ENCODE measurements around the gene POU2F1.

Gene POU2F1

DNA sequence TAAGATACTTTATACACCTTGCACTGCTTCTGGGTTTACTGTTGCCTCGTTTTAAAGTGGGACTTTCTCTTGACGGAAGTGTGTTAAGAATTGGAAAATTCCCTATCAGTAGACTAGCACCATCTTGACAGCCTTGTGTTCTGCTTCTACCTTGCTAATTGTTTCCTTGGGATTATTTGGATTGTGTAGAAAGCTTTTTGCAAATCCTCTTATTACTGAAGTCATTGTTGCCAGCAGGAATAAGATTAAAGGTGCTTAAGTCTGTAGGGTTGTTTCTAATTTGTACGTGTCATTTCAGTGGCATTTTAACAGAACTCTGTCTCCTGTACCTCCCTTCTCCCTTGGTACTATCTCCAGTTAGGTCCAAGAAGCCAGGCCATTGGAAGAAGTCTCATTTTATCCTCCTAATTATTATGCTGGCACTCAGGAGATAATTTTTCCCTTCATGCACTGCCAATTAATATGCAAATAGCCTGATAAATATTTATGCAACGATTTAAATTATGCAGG is 107.7 kb downstream of the POU2F1 start:
- no peak for DNase-seq (ENCODE audit: low read depth)
- peaks cover 9% of the 10 kb centered on the region for H3K9me3 ChIP-seq (ENCODE audit: control insufficient read depth, low read length)
- H3K27me3 ChIP-seq (replicated peaks; ENCODE audit: control insufficient read depth, insufficient read depth, low read length), result no peaks in the 10 kb centered on the region
- H3K4me3 ChIP-seq (ENCODE audit: low read length), result no peak overlapping the region
- H3K36me3 ChIP-seq (ENCODE audit: control insufficient read depth, insufficient read depth, low read length, severe bottlenecking), result peaks cover 6% of the 10 kb centered on the region
- no peak overlapping the region for H3K9ac ChIP-seq (ENCODE audit: low read length)
- H3K4me1 ChIP-seq (ENCODE audit: control insufficient read depth, insufficient read depth, low read length), result peaks cover 7% of the 10 kb centered on the region

DNA sequence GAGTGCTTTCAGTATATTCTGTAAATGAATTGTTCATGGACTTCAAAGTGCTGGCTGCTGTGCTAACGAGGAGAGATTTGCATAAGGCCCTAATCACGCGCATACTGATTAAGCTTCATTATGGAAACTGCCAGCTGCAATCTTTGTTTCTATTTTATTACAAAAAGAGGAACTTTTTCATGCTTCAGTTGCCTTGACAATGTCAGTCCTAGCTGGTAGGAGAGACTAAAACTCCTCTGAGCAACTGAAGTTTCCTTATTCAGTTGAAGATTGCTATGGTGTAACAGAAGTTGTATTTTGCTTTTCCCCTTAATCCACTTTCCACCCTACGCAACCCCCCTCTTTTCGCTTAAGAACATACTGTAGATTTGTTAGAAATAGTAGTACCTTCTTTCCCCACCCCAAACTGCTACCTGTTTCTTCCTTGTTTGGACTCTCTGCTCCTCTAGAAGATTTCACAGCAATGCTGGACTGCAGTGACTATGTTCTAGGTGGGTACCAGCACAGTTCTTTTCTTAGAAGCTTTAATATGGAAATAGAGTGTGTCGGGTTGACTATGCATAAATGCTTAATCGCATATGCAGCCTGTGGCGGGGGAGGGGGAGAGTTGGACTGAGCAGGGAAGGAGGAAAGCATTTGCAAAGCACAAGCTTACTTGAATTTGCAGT is 108.3 kb downstream of the POU2F1 start:
- no peak overlapping the region for H3K9ac ChIP-seq (ENCODE audit: low read length)
- peaks cover 2% of the 10 kb centered on the region for H3K36me3 ChIP-seq (ENCODE audit: control insufficient read depth, insufficient read depth, low read length, severe bottlenecking)
- H3K9me3 ChIP-seq (ENCODE audit: control insufficient read depth, low read length), result peaks cover 3% of the 10 kb centered on the region
- no peak for DNase-seq (ENCODE audit: low read depth)
- H3K4me1 ChIP-seq (ENCODE audit: control insufficient read depth, insufficient read depth, low read length), result peaks cover 7% of the 10 kb centered on the region
- no peak overlapping the region for H3K4me3 ChIP-seq (ENCODE audit: low read length)
- H3K27me3 ChIP-seq (replicated peaks; ENCODE audit: control insufficient read depth, insufficient read depth, low read length), result no peaks in the 10 kb centered on the region

DNA sequence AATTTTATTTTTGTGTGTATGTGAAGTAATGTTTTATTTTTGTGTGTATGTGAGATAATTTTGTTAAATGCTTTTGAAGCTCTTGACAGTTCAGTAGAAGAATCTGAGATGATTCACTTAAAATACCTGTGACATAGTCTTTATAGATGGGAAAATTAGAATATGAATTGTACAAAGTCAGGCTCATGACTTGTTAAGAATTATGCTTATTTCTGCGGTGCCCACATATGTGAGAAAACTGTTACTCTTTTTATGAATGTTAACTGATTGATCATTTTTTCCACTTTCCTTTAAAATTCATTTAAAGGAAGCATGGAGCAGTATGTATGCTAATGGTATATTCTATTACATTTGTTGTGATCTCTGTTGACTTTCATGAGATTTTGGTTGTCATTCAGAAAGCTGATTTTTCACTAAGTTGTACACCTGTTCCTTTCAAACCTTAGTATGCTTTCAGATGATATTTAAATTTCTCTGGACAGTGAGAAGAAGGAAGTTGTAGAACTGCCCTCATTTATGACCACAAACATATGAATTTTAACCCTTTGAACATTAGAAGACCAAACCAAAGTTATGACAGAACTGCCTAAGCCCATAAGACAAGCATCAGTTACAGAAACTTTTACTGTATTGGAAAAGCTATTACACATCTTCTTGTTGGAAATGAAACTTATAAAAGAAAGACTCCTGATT is 110.1 kb downstream of the POU2F1 start:
- Histone ChIP-seq H3K4me1 (ENCODE audit: control insufficient read depth, insufficient read depth, low read length) (peaks cover 7% of the 10 kb centered on the region), H3K9ac (ENCODE audit: low read length) (no peak overlapping the region), H3K9me3 (ENCODE audit: control insufficient read depth, low read length) (no peaks in the 10 kb centered on the region), H3K36me3 (ENCODE audit: control insufficient read depth, insufficient read depth, low read length, severe bottlenecking) (no peaks in the 10 kb centered on the region), H3K27me3 (replicated peaks; ENCODE audit: control insufficient read depth, insufficient read depth, low read length) (no peaks in the 10 kb centered on the region), H3K4me3 (ENCODE audit: low read length) (no peak overlapping the region)
- no peak for DNase-seq (ENCODE audit: low read depth)

DNA sequence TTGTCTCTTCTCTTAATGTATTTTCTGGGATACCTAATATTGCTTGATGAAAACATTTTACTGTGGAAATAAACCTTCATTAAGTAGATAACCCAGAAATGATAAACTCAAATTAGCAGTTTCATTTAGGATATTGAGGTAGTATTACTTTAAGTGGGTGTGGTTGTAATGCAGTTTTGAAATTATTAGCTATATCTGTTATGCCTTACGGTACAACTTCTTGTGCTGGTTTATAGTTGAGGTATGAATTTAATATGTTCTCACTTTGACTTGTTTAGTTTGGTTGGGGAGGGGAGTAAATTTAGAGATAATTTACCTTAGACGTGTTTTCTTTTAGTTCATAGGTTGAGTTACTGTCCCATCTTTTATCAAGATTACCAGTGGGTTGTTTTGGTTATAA is 111.0 kb downstream of the POU2F1 start:
- Histone ChIP-seq H3K9ac (ENCODE audit: low read length) (no peak overlapping the region), H3K27me3 (replicated peaks; ENCODE audit: control insufficient read depth, insufficient read depth, low read length) (no peaks in the 10 kb centered on the region), H3K4me1 (ENCODE audit: control insufficient read depth, insufficient read depth, low read length) (peaks cover 7% of the 10 kb centered on the region), H3K4me3 (ENCODE audit: low read length) (no peak overlapping the region), H3K9me3 (ENCODE audit: control insufficient read depth, low read length) (no peaks in the 10 kb centered on the region), H3K36me3 (ENCODE audit: control insufficient read depth, insufficient read depth, low read length, severe bottlenecking) (no peaks in the 10 kb centered on the region)
- no peak for DNase-seq (ENCODE audit: low read depth)

DNA sequence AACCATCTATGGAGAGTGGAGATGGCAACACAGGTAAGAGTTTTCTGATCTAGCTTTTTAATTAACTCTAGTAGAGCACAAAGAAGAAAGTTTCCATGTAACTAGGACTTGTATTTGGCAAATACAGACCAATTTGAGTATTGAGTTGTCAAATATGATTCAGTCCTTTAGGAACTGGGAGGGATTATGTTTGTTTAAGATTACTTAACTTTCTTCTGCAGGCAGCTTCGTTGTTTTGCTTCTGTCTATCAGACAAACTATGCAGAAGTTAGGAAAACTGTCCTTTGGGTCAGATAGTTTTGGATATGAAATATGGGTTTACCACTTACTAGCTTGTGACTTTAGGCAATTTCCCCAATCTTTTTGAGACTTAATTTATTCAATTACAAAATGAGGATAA is 111.8 kb downstream of the POU2F1 start:
- Histone ChIP-seq H3K9me3 (ENCODE audit: control insufficient read depth, low read length) (peaks cover 2% of the 10 kb centered on the region), H3K4me3 (ENCODE audit: low read length) (no peak overlapping the region), H3K4me1 (ENCODE audit: control insufficient read depth, insufficient read depth, low read length) (peaks cover 7% of the 10 kb centered on the region), H3K27me3 (replicated peaks; ENCODE audit: control insufficient read depth, insufficient read depth, low read length) (no peaks in the 10 kb centered on the region), H3K9ac (ENCODE audit: low read length) (no peak overlapping the region), H3K36me3 (ENCODE audit: control insufficient read depth, insufficient read depth, low read length, severe bottlenecking) (peaks cover 1% of the 10 kb centered on the region)
- peak; percentile 51 for DNase-seq (ENCODE audit: low read depth)

DNA sequence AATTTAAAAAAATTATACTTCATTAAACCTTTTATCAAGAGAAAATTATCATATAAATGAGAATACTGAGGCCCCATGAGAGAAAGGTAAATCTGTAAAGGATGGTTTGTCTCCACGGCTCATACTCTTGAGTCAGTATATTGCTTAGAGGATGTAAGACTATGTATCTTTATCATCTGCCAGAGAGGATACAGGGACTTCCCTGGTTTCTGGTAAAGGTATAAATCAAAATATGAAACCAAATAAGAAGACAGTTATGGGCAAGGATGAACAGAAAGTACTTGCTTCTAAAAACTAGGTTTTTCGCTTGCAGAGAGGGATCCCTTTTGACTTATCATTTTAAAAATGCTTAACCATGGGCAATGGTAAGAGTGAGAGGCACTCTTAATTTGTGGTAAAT is 112.4 kb downstream of the POU2F1 start:
- no peaks in the 10 kb centered on the region for H3K27me3 ChIP-seq (replicated peaks; ENCODE audit: control insufficient read depth, insufficient read depth, low read length)
- DNase-seq (ENCODE audit: low read depth), result no peak
- H3K9ac ChIP-seq (ENCODE audit: low read length), result no peak overlapping the region
- H3K36me3 ChIP-seq (ENCODE audit: control insufficient read depth, insufficient read depth, low read length, severe bottlenecking), result peaks cover 6% of the 10 kb centered on the region
- H3K4me3 ChIP-seq (ENCODE audit: low read length), result no peak overlapping the region
- peaks cover 7% of the 10 kb centered on the region for H3K4me1 ChIP-seq (ENCODE audit: control insufficient read depth, insufficient read depth, low read length)
- peaks cover 5% of the 10 kb centered on the region for H3K9me3 ChIP-seq (ENCODE audit: control insufficient read depth, low read length)

DNA sequence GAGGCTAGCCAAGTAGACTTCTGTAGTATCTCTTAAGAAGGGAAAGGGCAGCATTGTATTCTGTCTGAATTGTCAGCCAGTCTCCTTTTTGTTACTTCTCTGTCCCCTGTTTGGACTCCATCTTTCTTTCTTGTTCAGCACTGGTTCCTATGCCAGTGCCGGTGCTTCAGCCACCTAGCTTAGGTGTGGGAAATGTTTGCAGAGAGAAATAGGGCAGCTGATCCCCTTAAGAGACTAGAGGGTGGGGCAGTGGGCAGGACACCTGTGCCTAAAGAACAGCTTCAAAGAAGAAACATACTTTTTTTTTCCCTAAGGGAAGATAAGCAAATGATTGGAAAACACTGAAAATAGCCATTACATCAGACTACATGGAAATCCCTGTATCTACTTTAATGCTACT is 113.0 kb downstream of the POU2F1 start:
- Histone ChIP-seq H3K36me3 (ENCODE audit: control insufficient read depth, insufficient read depth, low read length, severe bottlenecking) (peaks cover 6% of the 10 kb centered on the region), H3K9me3 (ENCODE audit: control insufficient read depth, low read length) (peaks cover 5% of the 10 kb centered on the region), H3K27me3 (replicated peaks; ENCODE audit: control insufficient read depth, insufficient read depth, low read length) (no peaks in the 10 kb centered on the region), H3K9ac (ENCODE audit: low read length) (no peak overlapping the region), H3K4me1 (ENCODE audit: control insufficient read depth, insufficient read depth, low read length) (peaks cover 7% of the 10 kb centered on the region), H3K4me3 (ENCODE audit: low read length) (no peak overlapping the region)
- no peak for DNase-seq (ENCODE audit: low read depth)

DNA sequence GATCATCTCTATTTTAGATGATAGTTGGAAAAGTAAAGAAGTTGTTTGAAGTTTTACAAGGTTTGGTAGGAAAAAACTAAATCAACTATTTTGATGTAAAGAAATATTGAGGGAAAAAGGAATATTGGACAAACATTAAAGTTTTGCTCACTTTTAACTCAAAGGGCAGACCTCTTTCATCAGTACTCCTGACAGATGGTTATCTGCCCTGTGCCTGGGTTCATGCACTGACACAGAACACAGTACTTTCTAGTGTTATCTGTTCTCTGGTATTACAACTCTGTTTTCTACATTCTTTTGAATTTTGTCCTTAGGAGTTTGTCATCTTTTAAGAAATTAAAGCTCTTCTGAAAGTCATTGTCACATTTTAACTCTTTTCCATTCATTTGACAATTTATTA is 118.7 kb downstream of the POU2F1 start:
- Histone ChIP-seq H3K9me3 (ENCODE audit: control insufficient read depth, low read length) (peaks cover 5% of the 10 kb centered on the region), H3K9ac (ENCODE audit: low read length) (no peak overlapping the region), H3K36me3 (ENCODE audit: control insufficient read depth, insufficient read depth, low read length, severe bottlenecking) (peaks cover 6% of the 10 kb centered on the region), H3K27me3 (replicated peaks; ENCODE audit: control insufficient read depth, insufficient read depth, low read length) (no peaks in the 10 kb centered on the region), H3K4me1 (ENCODE audit: control insufficient read depth, insufficient read depth, low read length) (no peaks in the 10 kb centered on the region), H3K4me3 (ENCODE audit: low read length) (no peak overlapping the region)
- no peak for DNase-seq (ENCODE audit: low read depth)

DNA sequence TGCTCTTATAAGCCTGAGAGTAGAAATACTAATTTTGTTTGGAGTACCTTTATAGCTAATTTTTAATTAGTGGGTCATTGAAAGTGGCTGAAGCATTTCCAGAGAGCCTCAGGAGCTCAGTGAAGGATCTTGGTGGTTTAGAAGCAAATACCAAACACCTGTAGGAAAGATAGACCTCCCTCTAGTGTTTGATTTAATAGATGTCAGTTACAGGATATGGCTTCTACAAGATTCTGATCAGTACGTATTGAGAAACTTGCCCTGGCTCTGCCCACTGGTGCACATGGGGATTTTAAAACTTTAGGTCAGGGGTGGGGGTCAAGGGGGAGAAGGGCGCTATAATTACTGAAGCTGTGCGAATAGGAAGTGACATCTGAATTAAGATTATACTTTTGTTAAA is 122.2 kb downstream of the POU2F1 start:
- DNase-seq (ENCODE audit: low read depth), result no peak
- Histone ChIP-seq H3K36me3 (ENCODE audit: control insufficient read depth, insufficient read depth, low read length, severe bottlenecking) (peaks cover 1% of the 10 kb centered on the region), H3K27me3 (replicated peaks; ENCODE audit: control insufficient read depth, insufficient read depth, low read length) (no peaks in the 10 kb centered on the region), H3K9me3 (ENCODE audit: control insufficient read depth, low read length) (no peaks in the 10 kb centered on the region), H3K4me1 (ENCODE audit: control insufficient read depth, insufficient read depth, low read length) (no peaks in the 10 kb centered on the region), H3K4me3 (ENCODE audit: low read length) (no peak overlapping the region), H3K9ac (ENCODE audit: low read length) (no peak overlapping the region)

DNA sequence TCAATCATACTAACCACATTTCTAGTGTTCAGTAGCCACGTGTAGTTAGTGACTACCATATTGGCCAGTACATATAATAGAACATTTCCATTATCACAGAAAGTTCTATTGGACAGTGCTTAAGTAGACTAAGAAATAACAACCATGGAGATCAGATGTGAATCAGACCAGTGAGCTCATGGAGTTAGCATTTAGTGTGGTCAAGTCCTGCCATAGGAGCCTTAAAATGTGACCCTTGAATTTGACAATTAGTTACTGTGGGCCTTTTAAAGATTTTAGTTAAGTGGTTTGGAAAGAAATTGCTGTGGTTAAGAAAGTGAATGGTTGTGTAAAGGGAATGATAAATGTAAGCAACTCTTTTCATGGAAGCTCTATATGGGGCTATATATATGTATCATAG is 123.4 kb downstream of the POU2F1 start:
- H3K27me3 ChIP-seq (replicated peaks; ENCODE audit: control insufficient read depth, insufficient read depth, low read length), result no peaks in the 10 kb centered on the region
- H3K9me3 ChIP-seq (ENCODE audit: control insufficient read depth, low read length), result no peaks in the 10 kb centered on the region
- H3K4me1 ChIP-seq (ENCODE audit: control insufficient read depth, insufficient read depth, low read length), result no peaks in the 10 kb centered on the region
- no peak overlapping the region for H3K4me3 ChIP-seq (ENCODE audit: low read length)
- no peak overlapping the region for H3K9ac ChIP-seq (ENCODE audit: low read length)
- DNase-seq (ENCODE audit: low read depth), result no peak
- no peaks in the 10 kb centered on the region for H3K36me3 ChIP-seq (ENCODE audit: control insufficient read depth, insufficient read depth, low read length, severe bottlenecking)

DNA sequence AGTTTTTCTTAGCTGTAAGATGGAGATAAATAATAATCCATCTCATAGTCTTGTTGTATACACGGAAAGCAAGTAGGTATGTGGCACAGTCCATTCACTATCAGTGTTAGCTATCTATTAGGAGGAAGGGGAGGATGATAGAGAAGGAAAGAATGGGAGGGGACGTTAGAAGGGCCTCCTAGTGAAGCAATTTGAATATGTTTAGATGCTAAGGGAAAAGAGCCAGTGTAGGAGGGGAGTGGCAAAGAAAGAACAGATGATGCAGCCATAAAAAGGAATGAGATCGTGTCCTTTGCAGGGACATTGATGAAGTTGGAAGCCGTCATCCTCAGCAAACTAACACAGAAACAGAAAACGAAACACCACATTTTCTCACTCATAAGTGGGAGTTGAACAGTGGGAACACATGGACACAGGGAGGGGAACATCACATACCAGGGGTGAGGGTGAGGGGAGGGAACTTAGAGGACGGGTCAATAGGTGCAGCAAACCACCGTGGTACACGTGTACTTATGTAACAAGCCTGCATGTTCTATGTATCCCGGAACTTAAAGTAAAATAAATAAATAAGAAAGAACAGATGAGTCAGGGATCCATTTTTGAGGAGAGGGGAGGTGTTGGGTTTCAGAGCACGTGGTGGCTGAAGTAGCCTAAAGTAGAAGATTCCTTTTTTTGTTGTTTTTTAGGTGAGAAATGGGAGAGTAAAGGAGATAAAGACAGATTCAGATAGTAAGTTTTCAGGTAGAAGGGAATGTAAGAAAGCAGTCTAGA is 124.1 kb downstream of the POU2F1 start:
- H3K9me3 ChIP-seq (ENCODE audit: control insufficient read depth, low read length), result no peaks in the 10 kb centered on the region
- peak; percentile 9 for DNase-seq (ENCODE audit: low read depth)
- H3K4me3 ChIP-seq (ENCODE audit: low read length), result no peak overlapping the region
- no peaks in the 10 kb centered on the region for H3K36me3 ChIP-seq (ENCODE audit: control insufficient read depth, insufficient read depth, low read length, severe bottlenecking)
- no peaks in the 10 kb centered on the region for H3K4me1 ChIP-seq (ENCODE audit: control insufficient read depth, insufficient read depth, low read length)
- no peak overlapping the region for H3K9ac ChIP-seq (ENCODE audit: low read length)
- no peaks in the 10 kb centered on the region for H3K27me3 ChIP-seq (replicated peaks; ENCODE audit: control insufficient read depth, insufficient read depth, low read length)

Data from adipocyte (in vitro differentiated cells).